H1 (cell line): ENCODE measurements around the gene PLCH2. TPM values are rescaled to one million over a fixed set of nuclear protein-coding genes. Genes with fewer than 3 reads are reported as not detected.

ENCODE experiments used
- CTCF ChIA-PET: fragments of 300-600 bp; sonication (Branson Sonifier 250); formaldehyde crosslinking; loops from one replicate; lab custom pipeline; 2021; ENCODE audit not compliant: partially characterized antibody; lab: Charles Lee
- POLR2A ChIA-PET: fragments of 300-600 bp; sonication (Branson Sonifier 250); formaldehyde crosslinking; loops from one replicate; lab custom pipeline; 2021; ENCODE audit warnings: inconsistent platforms; ENCODE audit not compliant: partially characterized antibody; lab: Charles Lee
- DNase-seq, 2 experiments: peaks; one replicate each; pipeline versions ENCODE4 v3.0.0 to v3.0.0-alpha.2; 2010 to 2022; ENCODE audit warnings: low spot score in 2 of 2, low read depth in 1 of 2, mixed read lengths in 1 of 2
- FAIRE-seq: peaks from 2 replicates; lab custom pipeline; 2011; peaks lifted over from hg19 to GRCh38; lab: Jason Lieb, UNC
- H2AFZ ChIP-seq: 2 replicates; pipeline ENCODE4 v1.8.1; 2012; ENCODE audit warnings: low read length, inconsistent platforms
- H2AK5ac ChIP-seq: 2 replicates; pipeline ENCODE4 v1.6.1; 2013; ENCODE audit warnings: low read depth, low read length
- H2BK120ac ChIP-seq: replicated peaks from 2 replicates; pipeline ENCODE3; 2013; ENCODE audit warnings: low read depth, low read length, inconsistent platforms
- H2BK12ac ChIP-seq: 2 replicates; pipeline ENCODE4 v1.6.1; 2013; ENCODE audit warnings: low read depth, low read length
- H2BK15ac ChIP-seq: 2 replicates; pipeline ENCODE4 v1.6.1; 2013; ENCODE audit warnings: low read length
- H2BK20ac ChIP-seq: 2 replicates; pipeline ENCODE4 v1.6.1; 2013; ENCODE audit warnings: low read length
- H2BK5ac ChIP-seq: 2 replicates; pipeline ENCODE4 v1.6.1; 2013; ENCODE audit warnings: low read depth, low read length
- H3K14ac ChIP-seq: 2 replicates; pipeline ENCODE4 v1.6.1; 2013; ENCODE audit warnings: inconsistent platforms; ENCODE audit not compliant: insufficient read length
- H3K18ac ChIP-seq: 2 replicates; pipeline ENCODE4 v1.6.1; 2013; ENCODE audit warnings: low read length; ENCODE audit errors: extremely low read depth
- H3K23ac ChIP-seq: 2 replicates; pipeline ENCODE4 v1.6.1; 2013; ENCODE audit warnings: inconsistent platforms; ENCODE audit not compliant: insufficient read length
- H3K23me2 ChIP-seq: 2 replicates; pipeline ENCODE4 v1.6.1; 2013; ENCODE audit warnings: low read depth, low read length
- H3K27ac ChIP-seq: 2 replicates; pipeline ENCODE4 v1.6.1; 2011; ENCODE audit warnings: low read depth, low read length, inconsistent platforms
- H3K27me3 ChIP-seq, 4 experiments: replicated peaks in 1 of 4; 1 replicate in 1 of 4; 2 replicates in 3 of 4; pipeline versions ENCODE4 v1.6.1 to v1.8.1; 2011 to 2013; ENCODE audit warnings: low read length in 3 of 4, mild to moderate bottlenecking in 3 of 4, inconsistent platforms in 2 of 4, mixed read lengths in 2 of 4, moderate library complexity in 1 of 4; ENCODE audit not compliant: control insufficient read depth in 3 of 4, insufficient read depth in 3 of 4; ENCODE audit errors: extremely low read depth in 1 of 4
- H3K36me3 ChIP-seq, 4 experiments: 2 replicates each; pipeline versions ENCODE4 v1.6.1 to v1.8.1; 2011 to 2013; ENCODE audit warnings: mild to moderate bottlenecking in 4 of 4, low read length in 3 of 4, moderate library complexity in 2 of 4, control low read depth in 1 of 4, inconsistent platforms in 1 of 4; ENCODE audit not compliant: insufficient read depth in 4 of 4, control insufficient read depth in 2 of 4
- H3K4ac ChIP-seq: replicated peaks from 2 replicates; pipeline ENCODE3; 2013; ENCODE audit warnings: low read length, low read depth, mixed read lengths, inconsistent platforms; ENCODE audit not compliant: insufficient read length
- H3K4me1 ChIP-seq, 4 experiments: replicated peaks in 1 of 4; 1 replicate in 1 of 4; 2 replicates in 3 of 4; pipeline versions ENCODE4 v1.6.1 to v1.8.1; 2011 to 2013; ENCODE audit warnings: low read length in 3 of 4, inconsistent platforms in 2 of 4, mixed read lengths in 1 of 4; ENCODE audit not compliant: insufficient read depth in 4 of 4, control insufficient read depth in 3 of 4
- H3K4me2 ChIP-seq, 2 experiments: 2 replicates each; pipeline versions ENCODE4 v1.6.1 to v1.8.1; 2011 to 2013; ENCODE audit warnings: low read depth in 2 of 2, low read length in 2 of 2, control low read depth in 1 of 2, inconsistent platforms in 1 of 2, mild to moderate bottlenecking in 1 of 2; ENCODE audit not compliant: insufficient read depth in 1 of 2
- H3K4me3 ChIP-seq, 4 experiments: fragments of 200-600, 300-600 bp in 1 of 4; sonication (generic), shearing (Covaris generic), sonication (Bioruptor Twin) in 1 of 4; 2 replicates each; pipeline versions ENCODE4 v1.5.1 to v1.8.1; 2011 to 2016; ENCODE audit warnings: low read length in 4 of 4, low read depth in 3 of 4, control low read depth in 2 of 4, inconsistent platforms in 2 of 4, mild to moderate bottlenecking in 2 of 4, mixed read lengths in 1 of 4, moderate library complexity in 1 of 4; ENCODE audit not compliant: insufficient read depth in 2 of 4; ENCODE audit errors: extremely low read depth in 1 of 4
- H3K56ac ChIP-seq: replicated peaks from 2 replicates; pipeline ENCODE3; 2013; ENCODE audit warnings: low read depth, mild to moderate bottlenecking, mixed read lengths, low read length, inconsistent platforms; ENCODE audit not compliant: insufficient read length
- H3K79me1 ChIP-seq: 2 replicates; pipeline ENCODE4 v1.6.1; 2013; ENCODE audit warnings: low read depth, low read length, control low read depth
- H3K79me2 ChIP-seq, 2 experiments: 2 replicates each; pipeline versions ENCODE4 v1.6.1 to v1.8.1; 2012 to 2013; ENCODE audit warnings: low read length in 2 of 2, mild to moderate bottlenecking in 2 of 2, inconsistent platforms in 1 of 2; ENCODE audit not compliant: insufficient read depth in 2 of 2, control insufficient read depth in 1 of 2
- H3K9ac ChIP-seq, 4 experiments: replicated peaks in 1 of 4; 1 replicate in 1 of 4; 2 replicates in 3 of 4; pipeline versions ENCODE4 v1.6.1 to v1.8.1; 2011 to 2013; ENCODE audit warnings: low read depth in 3 of 4, low read length in 3 of 4, control low read depth in 2 of 4, mild to moderate bottlenecking in 2 of 4, moderate library complexity in 2 of 4, inconsistent platforms in 1 of 4; ENCODE audit errors: extremely low read depth in 1 of 4
- H3K9me3 ChIP-seq, 2 experiments: 2 replicates each; pipeline versions ENCODE4 v1.6.1 to v1.8.1; 2012 to 2013; ENCODE audit warnings: mild to moderate bottlenecking in 2 of 2, moderate library complexity in 2 of 2, control low read depth in 1 of 2, inconsistent platforms in 1 of 2, low read depth in 1 of 2, low read length in 1 of 2, mixed read lengths in 1 of 2; ENCODE audit not compliant: insufficient read depth in 2 of 2
- H4K20me1 ChIP-seq, 2 experiments: replicated peaks in 1 of 2; 2 replicates each; pipeline versions ENCODE3 to v1.8.1; 2011 to 2013; ENCODE audit warnings: inconsistent platforms in 2 of 2, low read length in 2 of 2, mild to moderate bottlenecking in 1 of 2; ENCODE audit not compliant: insufficient read depth in 2 of 2, control insufficient read depth in 1 of 2
- H4K5ac ChIP-seq: 2 replicates; pipeline ENCODE4 v1.6.1; 2013; ENCODE audit warnings: low read length, low read depth, mixed read lengths, inconsistent platforms; ENCODE audit not compliant: insufficient read length
- H4K8ac ChIP-seq: 2 replicates; pipeline ENCODE4 v1.8.0; 2013; ENCODE audit warnings: mild to moderate bottlenecking, moderate library complexity, low read length, inconsistent platforms; ENCODE audit not compliant: insufficient read depth; ENCODE audit errors: extremely low read depth
- H4K91ac ChIP-seq: replicated peaks from 2 replicates; pipeline ENCODE3; 2013; ENCODE audit warnings: low read length, mixed read lengths, inconsistent platforms; ENCODE audit not compliant: insufficient read length
- JUN ChIP-seq: IDR thresholded peaks from 2 replicates; pipeline ENCODE4 v1.6.1; 2011; ENCODE audit warnings: low read depth, mild to moderate bottlenecking, improper control_type of control experiment, low read length
- WGBS, 2 experiments: shearing (Covaris generic) in 1 of 2; methylation state at CpG; one replicate each; pipeline versions ENCODE4 v1.1.6 to v1.1.7; 2013 to 2015; ENCODE audit warnings: low lambda C conversion rate in 2 of 2, mixed read lengths in 2 of 2, inconsistent platforms in 1 of 2, low coverage in 1 of 2, missing lambda C conversion rate in 1 of 2; ENCODE audit not compliant: insufficient replicate concordance in 2 of 2, insufficient coverage in 1 of 2, insufficient read length in 1 of 2; ENCODE audit errors: extremely low coverage in 1 of 2, missing lambda C conversion rate in 1 of 2; 5-methylcytosine and 5-hydroxymethylcytosine counted together
- polyA plus RNA-seq, 7 experiments: library from polyadenylated mRNA; depleted of rRNA in 3 of 7; stranded (reverse) in 5 of 7; unstranded in 2 of 7; fragments of >200 nt in 5 of 7; fragments of 200-250 nt in 2 of 7; gene quantifications; 1 replicate in 5 of 7; 2 replicates in 1 of 7; 4 replicates in 1 of 7; pipeline versions ENCODE4 v1.2.1 to v1.2.3, GENCODE V29; 2011 to 2013; ENCODE audit warnings: missing spikeins in 2 of 7, mixed read lengths in 2 of 7
- total RNA-seq: library from RNA; stranded (reverse); fragmentation: NEBNext Ultra II Directional; extraction: Animal tissue kit (Norgen Biotek cat#: 25700); gene quantifications from 2 replicates; pipeline ENCODE4 v1.2.1, GENCODE V29; 2021

Gene PLCH2
- total and polyA plus RNA-seq, 2 of the 8 experiments (the other 6 are each of a cell fraction or from before 2014, with no cell fraction given): 0.14 to 0.19 TPM

DNA sequence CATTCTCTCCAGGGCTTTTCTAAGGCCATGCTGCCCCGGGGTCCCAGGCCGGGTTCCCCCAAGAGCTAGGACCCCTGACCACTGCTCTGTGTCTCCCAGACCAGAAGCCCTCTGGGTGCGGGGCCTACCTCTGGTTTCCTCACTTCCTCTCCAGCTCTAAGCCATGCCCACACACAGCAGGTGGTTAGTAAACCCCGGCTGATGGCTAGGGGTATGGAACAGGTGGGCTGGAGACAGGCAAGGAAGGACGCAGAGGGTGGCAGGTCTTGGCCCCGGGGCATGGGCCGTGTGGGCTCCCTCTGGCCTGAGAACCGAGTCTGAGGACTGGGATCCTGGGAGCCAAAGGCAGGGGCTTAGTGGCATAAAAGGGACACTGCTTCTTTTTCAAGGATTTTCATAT lies 15.9 kb upstream of the PLCH2 start:
- no peak for FAIRE-seq
- Histone ChIP-seq H3K9ac (no peak overlapping the region), H3K79me1 (no peaks in the 10 kb centered on the region), H4K5ac (no peak overlapping the region), H3K9me3 (no peaks in the 10 kb centered on the region), H3K27ac (no peak overlapping the region), H3K27me3 (no peaks in the 10 kb centered on the region), H2BK20ac (no peak overlapping the region), H3K14ac (no peak overlapping the region), H3K4me1 (no peaks in the 10 kb centered on the region), H2BK15ac (no peak overlapping the region), H3K23ac (no peak overlapping the region), H2AK5ac (no peak overlapping the region), H2BK120ac (no peak overlapping the region), H3K36me3 (no peaks in the 10 kb centered on the region), H3K4me2 (no peak overlapping the region), H4K8ac (peak overlapping the region; percentile 25; the same call in 1 of the 2 replicates), H4K91ac (no peak overlapping the region), H2BK12ac (no peak overlapping the region), H3K4me3 (no peak overlapping the region), H3K4ac (no peak overlapping the region), H3K56ac (no peak overlapping the region), H2BK5ac (no peak overlapping the region), H3K23me2 (no peaks in the 10 kb centered on the region), H3K18ac (no peak overlapping the region), H4K20me1 (no peaks in the 10 kb centered on the region), H3K79me2 (no peaks in the 10 kb centered on the region), H2AFZ (no peak overlapping the region)
- ChIA-PET POLR2A (interaction anchor here (1.7 kb wide), 1 partner anchor 51 kb away, joined by 3 read pairs; no protein-coding TSS in a partner anchor), CTCF (interaction anchor here (0.7 to 2.3 kb wide), 11 partner anchors 8 to 965 kb away, joined by 3 to 8 read pairs (median 3); no protein-coding TSS in a partner anchor)
- TF ChIP-seq JUN: no peak
- 94% methylated on average over 8 of the region's 8 CpGs; no CpG with 5 or more reads in 1 of the 2 experiments for WGBS, 2 experiments
- DNase-seq: no peak
